ENCODE results near the gene ORM2.

Gene ORM2

DNA sequence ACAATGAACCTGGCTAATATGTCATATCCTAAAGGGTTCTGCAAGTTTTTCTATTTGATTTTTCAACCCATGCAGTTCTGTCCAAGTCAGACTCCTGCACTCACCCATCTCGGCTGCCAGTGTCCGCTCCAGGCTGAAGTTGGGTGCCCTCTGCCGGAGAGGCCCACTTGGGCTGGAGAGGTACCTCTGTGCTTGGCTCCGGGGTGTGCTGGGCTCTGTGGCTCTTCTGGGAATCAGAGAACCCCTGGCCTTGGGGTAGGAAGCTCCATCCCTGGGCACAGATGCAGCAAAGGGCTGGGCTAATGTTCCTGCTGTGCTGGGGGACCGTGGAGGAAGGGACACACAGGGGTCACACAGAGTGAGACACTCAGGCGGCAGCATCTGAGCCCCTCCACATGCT is 26.2 kb downstream of the ORM2 start:
- no peak for DNase-seq

DNA sequence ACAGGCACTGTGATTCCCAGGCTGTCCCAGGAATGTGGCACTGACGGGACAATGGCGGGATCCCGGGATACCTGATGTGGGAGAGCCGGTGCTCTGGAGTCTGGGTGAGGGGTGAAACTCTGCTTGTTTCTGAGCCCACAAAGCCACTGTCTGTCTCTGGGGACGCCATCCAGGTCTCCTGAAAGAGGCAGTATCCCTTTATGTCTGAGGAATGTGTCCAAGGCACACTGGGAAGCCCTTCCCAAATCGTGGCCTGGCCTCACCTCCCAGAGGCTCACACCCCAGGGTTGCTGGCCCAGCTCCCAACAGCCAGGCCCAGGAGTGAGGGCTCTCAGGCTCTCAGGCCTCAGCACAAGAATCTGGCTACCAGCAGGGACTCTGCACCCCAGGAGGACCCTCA is 27.1 kb downstream of the ORM2 start:
- DNase-seq, result no peak

DNA sequence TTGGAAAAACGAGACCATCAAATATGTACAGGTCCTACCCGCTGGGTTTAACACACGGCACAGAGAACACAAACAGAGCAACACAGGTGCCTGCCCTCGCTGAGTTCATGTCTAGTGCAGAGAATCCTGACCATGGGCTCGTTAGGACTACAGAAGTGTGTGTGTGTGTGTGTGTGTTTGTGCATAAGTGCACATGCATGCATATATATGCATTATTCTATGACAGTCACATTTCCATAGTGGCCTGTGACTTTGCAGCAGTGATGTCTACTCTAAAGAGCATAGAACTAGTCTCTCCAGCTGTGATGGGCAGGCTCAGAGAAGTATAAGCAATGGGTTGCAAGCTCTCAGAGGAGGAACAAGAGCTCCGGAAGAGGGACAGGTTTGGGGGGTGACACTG is 27.7 kb downstream of the ORM2 start:
- no peak for DNase-seq

DNA sequence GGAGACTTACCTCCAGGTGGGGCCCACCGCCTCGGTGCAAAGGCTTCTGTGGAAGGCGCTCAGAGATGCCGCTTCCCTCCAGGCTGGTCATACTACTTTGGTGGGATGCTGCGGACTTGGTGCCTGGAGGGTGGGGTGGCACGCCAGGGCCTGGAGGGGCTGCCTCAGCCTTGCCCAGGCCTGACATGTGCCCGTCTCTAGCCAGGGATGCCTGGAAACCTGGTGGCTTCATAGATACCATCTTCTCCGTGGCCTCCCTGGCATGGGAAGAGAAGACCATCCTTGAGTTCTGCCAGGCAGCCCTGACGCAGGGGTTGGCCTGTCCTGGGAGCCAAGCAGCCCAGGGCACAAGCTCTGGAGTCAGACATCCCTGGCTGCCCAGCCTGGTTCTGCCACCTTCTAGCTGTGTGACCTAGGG is 28.3 kb downstream of the ORM2 start:
- DNase-seq, result no peak

DNA sequence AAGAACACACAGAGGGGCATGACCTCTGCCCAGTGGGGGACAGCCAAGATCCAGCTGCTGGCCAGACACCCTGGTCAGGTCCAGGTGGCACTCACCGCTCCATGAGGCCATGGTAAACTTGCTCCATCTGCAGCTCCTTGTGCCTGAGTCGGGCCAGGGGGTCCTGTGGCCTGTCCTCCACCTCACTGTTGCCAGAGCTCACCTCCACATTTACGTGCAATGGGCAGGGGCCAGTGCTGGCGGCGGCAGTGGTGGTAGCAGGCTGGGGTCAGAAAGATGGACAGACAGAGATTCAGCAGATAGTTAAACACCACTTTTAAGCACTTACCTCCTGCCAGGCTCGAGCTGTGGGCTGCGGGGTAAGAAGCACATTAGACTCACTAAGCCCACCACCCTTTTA is 30.1 kb downstream of the ORM2 start:
- DNase-seq, result no peak

- no peak for DNase-seq
Observed at GRCh38 chr9:114361542-114361941, 31.9 kb downstream of the ORM2 start.

DNA sequence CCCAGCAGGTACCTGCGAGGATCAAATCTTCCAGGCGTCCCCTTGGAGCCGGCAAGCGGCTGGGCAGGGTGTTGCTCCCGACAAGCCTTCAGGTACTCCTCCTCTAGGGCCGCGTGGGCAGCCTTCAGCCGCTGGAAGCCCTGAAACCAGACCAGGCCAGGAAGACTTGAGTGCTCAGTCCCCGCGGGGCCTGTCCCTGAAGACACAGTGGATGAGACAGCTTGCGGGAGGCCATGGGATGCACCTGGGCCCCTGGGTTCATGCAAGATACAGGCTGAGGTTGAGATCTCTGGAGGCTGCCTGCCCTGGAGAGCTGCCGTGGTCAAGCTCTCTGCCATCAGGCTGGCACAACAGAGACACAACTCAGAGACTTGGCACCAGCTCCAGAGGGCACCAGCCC is 32.7 kb downstream of the ORM2 start:
- no peak for DNase-seq

GRCh38 chr9:114363424-114363823 is 33.8 kb downstream of the ORM2 start:
- no peak for DNase-seq

- no peak for DNase-seq
Observed at GRCh38 chr9:114364134-114365041, 34.7 kb downstream of the ORM2 start.

- no peak for DNase-seq
Observed at GRCh38 chr9:114365194-114365593, 35.5 kb downstream of the ORM2 start.

GRCh38 chr9:114366334-114367128 is 36.9 kb downstream of the ORM2 start:
- DNase-seq, result no peak

GRCh38 chr9:114367366-114367765 is 37.7 kb downstream of the ORM2 start:
- DNase-seq, result no peak

DNA sequence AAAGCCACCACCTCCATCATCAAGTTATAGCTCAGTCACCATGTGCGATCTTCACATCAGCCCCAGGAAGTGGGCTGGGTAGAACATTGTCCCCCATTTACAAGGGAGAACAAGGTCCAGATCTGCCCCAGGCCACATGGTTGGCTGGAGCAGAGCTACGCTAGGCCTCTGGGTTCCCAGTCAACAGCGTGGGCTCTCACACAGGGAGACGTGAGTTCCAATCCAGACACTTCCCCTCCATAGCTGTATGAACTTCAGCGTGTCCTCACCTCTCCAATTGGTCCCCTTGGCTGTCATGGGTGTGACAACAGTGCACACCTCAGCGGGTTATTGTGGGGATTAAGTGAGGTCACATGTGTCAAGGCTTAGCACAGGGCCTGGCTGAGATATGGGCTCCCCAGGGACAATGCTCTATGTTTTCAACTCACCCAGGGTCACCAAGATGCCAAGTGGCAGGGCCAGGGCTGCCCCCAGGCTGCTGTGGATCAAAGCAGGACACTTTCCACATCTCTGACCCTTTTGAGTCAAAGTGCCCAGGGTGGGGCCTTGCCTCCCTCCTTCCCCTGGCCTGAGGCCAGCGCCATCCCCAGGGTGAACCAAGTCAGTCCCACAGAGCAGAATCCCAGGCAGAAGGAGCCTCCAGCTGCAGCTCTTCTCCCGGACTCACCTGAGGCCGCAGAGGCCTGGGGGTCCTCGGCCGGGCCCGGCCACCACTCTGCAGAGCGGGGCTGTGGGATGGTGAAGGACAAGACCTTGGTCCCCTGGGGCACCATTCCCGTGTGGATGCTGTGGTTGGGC is 38.3 kb downstream of the ORM2 start:
- DNase-seq, result no peak

DNA sequence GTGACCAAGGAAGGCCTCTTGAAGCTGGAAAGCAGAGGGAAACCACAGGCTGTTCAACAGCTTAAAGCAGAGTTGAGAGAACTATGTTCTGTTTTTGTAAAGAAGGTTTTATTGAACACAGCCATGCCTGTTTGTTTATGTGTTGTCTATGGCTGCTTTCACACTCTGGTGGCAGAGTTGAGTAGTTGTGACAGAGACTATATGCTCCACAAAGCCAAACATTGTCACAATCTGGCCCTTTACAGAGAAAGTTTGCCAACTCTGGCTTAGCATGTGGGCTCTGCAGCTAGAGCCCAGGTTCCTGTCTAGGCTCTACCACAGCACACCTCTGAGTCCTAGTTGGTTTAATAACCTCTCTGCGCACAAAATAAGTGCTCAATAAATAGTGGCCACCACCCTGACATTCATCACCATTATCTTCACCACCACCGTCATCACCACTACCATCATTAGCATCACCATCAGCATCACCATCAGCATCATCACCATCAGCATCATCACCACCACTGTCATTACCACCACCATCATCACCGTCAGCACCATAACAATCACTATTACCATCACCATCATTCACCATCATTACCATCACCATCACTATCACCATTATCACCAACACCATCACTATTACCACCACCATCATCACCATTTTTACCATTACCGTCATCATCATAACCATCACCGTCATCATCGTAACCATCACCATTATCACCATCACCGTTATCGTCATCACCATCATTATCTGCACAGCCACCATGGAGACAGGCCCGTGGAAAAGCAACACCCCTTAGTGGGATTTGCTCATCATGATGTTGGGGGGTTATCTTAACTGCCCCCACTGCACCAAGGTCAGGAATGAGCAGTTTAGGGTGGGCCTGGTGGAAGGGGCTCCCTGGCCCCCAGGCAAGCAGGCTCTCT is 39.8 kb downstream of the ORM2 start:
- DNase-seq, result no peak

GRCh38 chr9:114370251-114370967 is 40.7 kb downstream of the ORM2 start:
- no peak for DNase-seq

- DNase-seq, result no peak
Observed at GRCh38 chr9:114370968-114371320, 41.3 kb downstream of the ORM2 start.

DNA sequence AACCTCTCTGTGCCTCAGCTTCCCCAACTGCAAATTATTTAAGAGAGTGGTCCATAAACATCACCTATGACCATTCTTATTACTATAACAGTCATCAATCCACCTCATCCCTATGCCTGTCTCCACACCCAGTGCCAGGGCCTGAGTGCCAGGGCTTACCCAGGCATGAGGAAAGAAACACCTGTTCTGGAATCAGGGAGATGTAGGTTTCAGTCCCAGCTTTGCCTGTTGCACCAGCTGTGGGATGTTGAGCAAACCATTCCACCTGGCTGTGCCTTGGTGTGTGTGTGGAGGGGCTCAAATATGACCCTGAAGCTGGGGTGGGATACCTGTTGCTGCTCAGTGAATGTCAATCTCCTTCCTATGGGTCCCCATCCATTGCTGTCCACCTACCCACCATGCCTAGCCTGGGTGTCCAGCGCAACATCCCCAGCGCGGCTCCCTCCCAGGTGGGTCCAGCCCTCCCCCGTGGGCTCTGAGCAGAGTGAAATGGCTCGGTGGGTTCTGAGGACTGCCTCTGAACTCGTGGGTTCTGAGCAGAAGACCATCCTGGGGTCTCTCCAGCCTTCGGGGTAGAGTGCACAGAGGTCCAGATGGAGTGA is 41.8 kb downstream of the ORM2 start:
- no peak for DNase-seq

DNA sequence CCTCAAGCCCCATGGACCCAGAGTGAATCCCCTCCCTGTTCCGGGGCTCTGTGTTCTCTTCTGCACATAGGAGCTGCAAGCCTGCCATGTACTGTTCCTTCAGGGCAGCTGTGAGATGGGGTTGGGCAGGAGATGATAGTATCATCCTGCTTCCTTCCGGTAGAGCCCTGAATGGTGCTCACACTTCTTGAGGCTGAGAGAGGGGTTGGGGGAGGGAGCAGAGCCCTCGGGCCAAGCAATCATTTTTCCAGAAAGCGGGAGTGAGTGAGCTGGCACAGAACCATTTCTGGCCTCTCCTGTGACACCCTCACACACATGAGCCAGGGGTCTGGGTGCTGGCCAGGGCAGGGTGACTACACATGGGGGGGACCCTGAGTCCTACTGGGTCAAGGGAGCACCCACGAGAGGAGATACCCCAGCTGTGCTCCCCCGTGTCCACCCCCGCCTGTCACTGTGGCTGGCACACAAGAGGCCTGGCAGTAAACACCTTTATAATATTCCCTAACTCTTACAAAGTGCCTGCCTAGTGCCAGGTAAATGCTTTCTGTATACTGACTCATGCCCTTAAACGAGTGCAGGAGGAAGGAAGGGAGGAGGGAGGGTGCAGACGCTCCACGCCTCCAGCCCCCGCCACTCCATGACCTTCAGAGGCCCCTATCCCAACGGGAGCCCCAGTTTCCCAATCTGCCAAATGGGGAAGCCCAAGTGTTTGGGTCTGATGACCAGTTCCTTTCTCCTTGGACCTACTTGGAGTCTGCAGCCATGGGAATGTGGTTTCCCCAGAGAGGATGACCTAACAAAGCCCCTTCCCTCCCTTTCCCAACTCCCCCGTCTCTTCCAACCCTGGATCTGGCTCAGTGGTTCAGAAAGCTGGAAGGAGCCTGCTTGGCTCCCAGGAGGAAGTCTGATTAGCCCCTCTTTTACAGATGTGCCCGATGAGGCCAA is 42.6 kb downstream of the ORM2 start:
- no peak for DNase-seq

- no peak for DNase-seq
Observed at GRCh38 chr9:114372921-114373448, 43.3 kb downstream of the ORM2 start.
